Spleen (tissue), 7 donors: Measurements from ENCODE around the gene IQCE.

ENCODE experiments used
- POLR2A ChIP-seq, 3 donors: fragments of 450-650 bp; IDR thresholded peaks; one replicate each; pipeline ENCODE4 v1.5.1; 2017; ENCODE audit warnings: antibody characterized with exemption in 3 of 3, mild to moderate bottlenecking in 1 of 3
- POLR2AphosphoS5 ChIP-seq, 3 donors: sonication (generic); formaldehyde crosslinking; IDR thresholded peaks; one replicate each; pipeline ENCODE4 v1.5.1; 2017; ENCODE audit warnings: antibody characterized with exemption in 3 of 3
- TF ChIP-seq, protein P1 (sequence below), 11 experiments: fragments of 200-600 bp in 7 of 11; fragments of 450-650 bp in 4 of 11; sonication (generic) in 4 of 11; IDR thresholded peaks in 8 of 11; conservative IDR thresholded peaks in 3 of 11; 1 replicate in 7 of 11; 2 replicates in 4 of 11; pipeline versions ENCODE4 v1.4.0 to v1.8.0; 2016 to 2021; ENCODE audit warnings: antibody characterized with exemption in 11 of 11, inconsistent platforms in 4 of 11, mild to moderate bottlenecking in 1 of 11
- donor health status: DM: no; HTN: no; CAD: no; lungs with moderate emphysema.
- donor health status: DM: no; HTN: no; CAD: no.
- donor health status: DM: no; HTN: no; CAD: no.

- no peak for TF ChIP-seq POLR2A (IDR thresholded peaks at IDR 0.05)
- TF ChIP-seq, protein P1, sequence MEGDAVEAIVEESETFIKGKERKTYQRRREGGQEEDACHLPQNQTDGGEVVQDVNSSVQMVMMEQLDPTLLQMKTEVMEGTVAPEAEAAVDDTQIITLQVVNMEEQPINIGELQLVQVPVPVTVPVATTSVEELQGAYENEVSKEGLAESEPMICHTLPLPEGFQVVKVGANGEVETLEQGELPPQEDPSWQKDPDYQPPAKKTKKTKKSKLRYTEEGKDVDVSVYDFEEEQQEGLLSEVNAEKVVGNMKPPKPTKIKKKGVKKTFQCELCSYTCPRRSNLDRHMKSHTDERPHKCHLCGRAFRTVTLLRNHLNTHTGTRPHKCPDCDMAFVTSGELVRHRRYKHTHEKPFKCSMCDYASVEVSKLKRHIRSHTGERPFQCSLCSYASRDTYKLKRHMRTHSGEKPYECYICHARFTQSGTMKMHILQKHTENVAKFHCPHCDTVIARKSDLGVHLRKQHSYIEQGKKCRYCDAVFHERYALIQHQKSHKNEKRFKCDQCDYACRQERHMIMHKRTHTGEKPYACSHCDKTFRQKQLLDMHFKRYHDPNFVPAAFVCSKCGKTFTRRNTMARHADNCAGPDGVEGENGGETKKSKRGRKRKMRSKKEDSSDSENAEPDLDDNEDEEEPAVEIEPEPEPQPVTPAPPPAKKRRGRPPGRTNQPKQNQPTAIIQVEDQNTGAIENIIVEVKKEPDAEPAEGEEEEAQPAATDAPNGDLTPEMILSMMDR (IDR thresholded peaks at IDR 0.05 in 8 of 11, conservative IDR thresholded peaks at IDR 0.05 in 3 of 11) = peak in 9 of 11 experiments; percentile 4 to 54 (median 43)
- TF ChIP-seq POLR2AphosphoS5 (IDR thresholded peaks at IDR 0.05) = no peak
Observed at GRCh38 chr7:2567679-2568278, 9.0 kb downstream of the IQCE start.
